Vagina (tissue), 2 donors: Measurements from ENCODE around the gene RPS25.

Source experiments
- POLR2A ChIP-seq, 2 donors: fragments of 450-650 bp; IDR thresholded peaks; one replicate each; pipeline ENCODE4 v1.6.1; 2017; ENCODE audit warnings: antibody characterized with exemption in 2 of 2, mild to moderate bottlenecking in 2 of 2, moderate library complexity in 2 of 2
- POLR2AphosphoS5 ChIP-seq, 2 donors: sonication (generic); formaldehyde crosslinking; IDR thresholded peaks; one replicate each; pipeline ENCODE4 v1.9.0; 2017; ENCODE audit warnings: antibody characterized with exemption in 2 of 2, mild to moderate bottlenecking in 2 of 2, low read depth in 1 of 2; ENCODE audit not compliant: insufficient read depth in 1 of 2

DNA sequence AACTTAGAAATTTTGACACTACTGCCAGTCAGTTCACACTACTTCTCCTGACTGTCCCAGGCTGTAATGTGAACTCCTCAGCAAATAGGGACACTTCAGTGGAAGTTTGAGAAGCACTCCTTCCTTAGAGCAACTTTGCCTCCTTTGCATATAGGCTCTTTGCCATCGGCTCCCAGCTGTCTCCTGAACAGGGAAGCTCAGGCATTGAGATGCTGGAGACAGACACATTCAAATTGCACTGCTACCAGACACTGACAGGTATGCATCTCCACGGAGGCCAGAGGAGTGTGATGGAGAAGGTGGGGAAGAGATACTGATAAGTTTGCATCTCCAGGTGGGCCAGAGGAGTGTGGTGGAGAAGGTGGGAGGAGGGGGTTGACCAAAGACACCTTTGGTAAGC lies 1.9 kb upstream of the RPS25 start:
- no peak for TF ChIP-seq POLR2AphosphoS5 (IDR thresholded peaks at IDR 0.05; ENCODE audit: insufficient read depth in 1 of 2, low read depth in 1 of 2)
- TF ChIP-seq POLR2A (IDR thresholded peaks at IDR 0.05), result no peak
